ENCODE results near the gene NHP2. TPM values are rescaled to one million over a fixed set of nuclear protein-coding genes. Genes with fewer than 3 reads are reported as not detected.

NHP2 gene
- total and polyA plus RNA-seq, 2 experiments from 2014 or later = 232 to 270 TPM

- peak; percentile 49 to 73 for DNase-seq (ENCODE audit: low read depth in 1 of 2, low spot score in 1 of 2)
- Histone ChIP-seq H3K27ac (no peak overlapping the region), H3K36me3 (peaks cover 48% of the 10 kb centered on the region), H3K9me3 (ENCODE audit: low read depth) (no peaks in the 10 kb centered on the region), H3K27me3 (no peaks in the 10 kb centered on the region), H3K4me1 (ENCODE audit: low read depth) (no peaks in the 10 kb centered on the region), H3K4me3 (no peak overlapping the region)
- TF ChIP-seq, protein P1, sequence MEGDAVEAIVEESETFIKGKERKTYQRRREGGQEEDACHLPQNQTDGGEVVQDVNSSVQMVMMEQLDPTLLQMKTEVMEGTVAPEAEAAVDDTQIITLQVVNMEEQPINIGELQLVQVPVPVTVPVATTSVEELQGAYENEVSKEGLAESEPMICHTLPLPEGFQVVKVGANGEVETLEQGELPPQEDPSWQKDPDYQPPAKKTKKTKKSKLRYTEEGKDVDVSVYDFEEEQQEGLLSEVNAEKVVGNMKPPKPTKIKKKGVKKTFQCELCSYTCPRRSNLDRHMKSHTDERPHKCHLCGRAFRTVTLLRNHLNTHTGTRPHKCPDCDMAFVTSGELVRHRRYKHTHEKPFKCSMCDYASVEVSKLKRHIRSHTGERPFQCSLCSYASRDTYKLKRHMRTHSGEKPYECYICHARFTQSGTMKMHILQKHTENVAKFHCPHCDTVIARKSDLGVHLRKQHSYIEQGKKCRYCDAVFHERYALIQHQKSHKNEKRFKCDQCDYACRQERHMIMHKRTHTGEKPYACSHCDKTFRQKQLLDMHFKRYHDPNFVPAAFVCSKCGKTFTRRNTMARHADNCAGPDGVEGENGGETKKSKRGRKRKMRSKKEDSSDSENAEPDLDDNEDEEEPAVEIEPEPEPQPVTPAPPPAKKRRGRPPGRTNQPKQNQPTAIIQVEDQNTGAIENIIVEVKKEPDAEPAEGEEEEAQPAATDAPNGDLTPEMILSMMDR (IDR thresholded peaks at IDR 0.05; ENCODE audit: low read depth, low read length) = peak; percentile 71
Observed at GRCh38 chr5:178145965-178146820, 7.5 kb downstream of the NHP2 start.

DNA sequence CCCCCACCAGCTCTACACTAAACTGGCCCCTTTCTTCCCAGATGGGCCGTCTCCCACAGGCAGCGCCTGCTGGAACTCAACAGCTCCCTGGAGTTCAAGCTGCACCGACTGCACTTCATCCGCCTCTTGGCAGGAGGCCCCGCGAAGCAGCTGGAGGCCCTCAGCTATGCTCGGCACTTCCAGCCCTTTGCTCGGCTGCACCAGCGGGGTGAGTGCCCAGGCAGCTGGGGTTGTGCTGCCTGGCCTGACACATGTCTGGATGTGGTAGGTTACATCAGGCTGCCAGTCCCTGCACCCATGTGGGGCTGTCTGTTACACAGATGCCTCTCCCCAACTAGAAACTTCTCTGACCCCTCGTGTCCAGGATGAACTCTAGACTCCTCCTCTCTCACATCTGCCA lies 9.8 kb downstream of the NHP2 start:
- no peak overlapping the region for H3K27ac ChIP-seq
- TF ChIP-seq, protein P1 (IDR thresholded peaks at IDR 0.05; ENCODE audit: low read depth, low read length) = no peak
- H3K4me1 ChIP-seq (ENCODE audit: low read depth) = no peaks in the 10 kb centered on the region
- DNase-seq (ENCODE audit: low read depth in 1 of 2, low spot score in 1 of 2) = peak in 1 of 2 donors; percentile 76
- H3K36me3 ChIP-seq = peaks cover 37% of the 10 kb centered on the region
- no peak overlapping the region for H3K4me3 ChIP-seq
- H3K27me3 ChIP-seq = no peaks in the 10 kb centered on the region
- H3K9me3 ChIP-seq (ENCODE audit: low read depth) = no peaks in the 10 kb centered on the region

DNA sequence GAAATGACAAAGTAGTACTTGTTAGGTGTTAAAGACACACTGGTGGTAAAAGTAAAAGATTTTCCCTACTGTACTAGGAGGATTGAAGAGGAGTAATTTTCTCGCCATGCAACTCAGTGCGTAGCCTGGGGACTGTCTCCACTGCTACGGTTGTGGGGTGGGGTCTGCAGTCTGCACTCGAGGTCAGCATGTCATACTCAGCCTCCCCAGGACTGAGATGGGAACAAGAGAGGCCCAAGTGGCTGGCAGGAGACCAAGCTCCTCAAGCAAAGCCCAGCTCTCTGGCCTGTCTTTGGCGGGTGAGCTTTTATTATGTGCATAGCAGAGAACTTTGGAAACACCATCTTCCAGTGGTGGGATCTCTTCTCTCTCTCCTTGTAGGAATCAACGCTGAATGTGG lies 10.4 kb downstream of the NHP2 start:
- no peak for DNase-seq (ENCODE audit: low read depth in 1 of 2, low spot score in 1 of 2)

GRCh38 chr5:178142642-178143041 lies 11.0 kb downstream of the NHP2 start:
- no peak overlapping the region for H3K4me3 ChIP-seq
- peaks cover 32% of the 10 kb centered on the region for H3K36me3 ChIP-seq
- H3K4me1 ChIP-seq (ENCODE audit: low read depth) = no peaks in the 10 kb centered on the region
- H3K9me3 ChIP-seq (ENCODE audit: low read depth) = no peaks in the 10 kb centered on the region
- DNase-seq (ENCODE audit: low read depth in 1 of 2, low spot score in 1 of 2) = no peak
- H3K27ac ChIP-seq = no peak overlapping the region
- no peaks in the 10 kb centered on the region for H3K27me3 ChIP-seq
- TF ChIP-seq, protein P1 (IDR thresholded peaks at IDR 0.05; ENCODE audit: low read depth, low read length) = no peak

More for the DNA sequence above, 10.4 kb downstream of the NHP2 start:
- Histone ChIP-seq H3K27me3 (no peaks in the 10 kb centered on the region), H3K9me3 (ENCODE audit: low read depth) (no peaks in the 10 kb centered on the region), H3K4me1 (ENCODE audit: low read depth) (no peaks in the 10 kb centered on the region), H3K4me3 (no peak overlapping the region), H3K36me3 (peaks cover 35% of the 10 kb centered on the region), H3K27ac (no peak overlapping the region)
- TF ChIP-seq, protein P1 (IDR thresholded peaks at IDR 0.05; ENCODE audit: low read depth, low read length) = no peak

GRCh38 chr5:178141550-178141949 lies 12.1 kb downstream of the NHP2 start:
- no peak overlapping the region for H3K4me3 ChIP-seq
- H3K4me1 ChIP-seq (ENCODE audit: low read depth) = no peaks in the 10 kb centered on the region
- DNase-seq (ENCODE audit: low read depth in 1 of 2, low spot score in 1 of 2) = no peak
- H3K27me3 ChIP-seq = no peaks in the 10 kb centered on the region
- H3K27ac ChIP-seq = no peak overlapping the region
- TF ChIP-seq, protein P1 (IDR thresholded peaks at IDR 0.05; ENCODE audit: low read depth, low read length) = no peak
- H3K36me3 ChIP-seq = peaks cover 22% of the 10 kb centered on the region
- no peaks in the 10 kb centered on the region for H3K9me3 ChIP-seq (ENCODE audit: low read depth)

All from cardiac muscle cell (in vitro differentiated cells and primary cell).